Astrocyte (in vitro differentiated cells and primary cell): Measurements from ENCODE around the gene PLIN5. TPM values are rescaled to one million over a fixed set of nuclear protein-coding genes. Genes with fewer than 3 reads are reported as not detected.

Source experiments
- DNase-seq: peaks from one replicate; pipeline ENCODE4 v3.0.0-alpha.2; 2010; ENCODE audit warnings: low read depth
- FAIRE-seq: peaks from 2 replicates; lab custom pipeline; 2011; peaks lifted over from hg19 to GRCh38; lab: Jason Lieb, UNC
- H2AFZ ChIP-seq: 2 replicates; pipeline ENCODE4 v1.6.0; 2012; ENCODE audit warnings: low read depth, low read length, inconsistent platforms
- H3K27ac ChIP-seq: 2 replicates; pipeline ENCODE4 v1.5.1; 2011; ENCODE audit warnings: low read depth, low read length, inconsistent platforms
- H3K27me3 ChIP-seq: 2 replicates; pipeline ENCODE4 v1.6.0; 2011; ENCODE audit warnings: low read length, inconsistent platforms; ENCODE audit not compliant: insufficient read depth
- H3K36me3 ChIP-seq: 2 replicates; pipeline ENCODE4 v1.5.1; 2011; ENCODE audit warnings: low read length, inconsistent platforms; ENCODE audit not compliant: insufficient read depth
- H3K4me1 ChIP-seq: 2 replicates; pipeline ENCODE4 v1.5.1; 2011; ENCODE audit warnings: low read length, inconsistent platforms; ENCODE audit not compliant: insufficient read depth
- H3K4me2 ChIP-seq: 2 replicates; pipeline ENCODE4 v1.6.0; 2012; ENCODE audit warnings: low read length, inconsistent platforms
- H3K4me3 ChIP-seq: 2 replicates; pipeline ENCODE4 v1.5.1; 2011; ENCODE audit warnings: low read depth, mild to moderate bottlenecking, low read length, inconsistent platforms; ENCODE audit not compliant: insufficient read depth
- H3K79me2 ChIP-seq: 2 replicates; pipeline ENCODE4 v1.6.0; 2012; ENCODE audit warnings: mild to moderate bottlenecking, low read length, inconsistent platforms; ENCODE audit not compliant: insufficient read depth
- H3K9ac ChIP-seq: 2 replicates; pipeline ENCODE4 v1.6.0; 2012; ENCODE audit warnings: mild to moderate bottlenecking, low read length, inconsistent platforms
- H3K9me3 ChIP-seq: 2 replicates; pipeline ENCODE4 v1.5.1; 2012; ENCODE audit warnings: low read depth, mild to moderate bottlenecking, low read length, inconsistent platforms; ENCODE audit not compliant: insufficient read depth
- H4K20me1 ChIP-seq: 2 replicates; pipeline ENCODE4 v1.6.0; 2012; ENCODE audit warnings: low read length, inconsistent platforms; ENCODE audit not compliant: insufficient read depth
- H3K27ac Mint-ChIP-seq: one replicate; pipeline ENCODE4 v1.8.0; 2021; ENCODE audit warnings: mild to moderate bottlenecking, mixed read lengths; ENCODE audit not compliant: unreplicated experiment
- H3K27me3 Mint-ChIP-seq: one replicate; pipeline ENCODE4 v1.8.0; 2021; ENCODE audit warnings: low read depth, mixed read lengths; ENCODE audit not compliant: unreplicated experiment
- H3K36me3 Mint-ChIP-seq: one replicate; pipeline ENCODE4 v1.8.0; 2021; ENCODE audit warnings: low read depth, mixed read lengths; ENCODE audit not compliant: unreplicated experiment
- H3K4me1 Mint-ChIP-seq: one replicate; pipeline ENCODE4 v1.8.0; 2021; ENCODE audit warnings: low read depth, mixed read lengths; ENCODE audit not compliant: unreplicated experiment
- H3K4me3 Mint-ChIP-seq: one replicate; pipeline ENCODE4 v1.8.0; 2021; ENCODE audit warnings: mild to moderate bottlenecking, moderate library complexity, mixed read lengths; ENCODE audit not compliant: unreplicated experiment
- H3K9me3 Mint-ChIP-seq: one replicate; pipeline ENCODE4 v1.8.0; 2021; ENCODE audit warnings: mild to moderate bottlenecking, mixed read lengths; ENCODE audit not compliant: unreplicated experiment
- CTCF ChIP-seq: IDR thresholded peaks from 2 replicates; pipeline ENCODE4 v1.5.1; 2011; ENCODE audit warnings: low read depth, mild to moderate bottlenecking, inconsistent platforms, low read length, moderate library complexity; ENCODE audit not compliant: insufficient read depth
- EZH2 ChIP-seq: IDR thresholded peaks from 2 replicates; pipeline ENCODE4 v1.6.1; 2012; ENCODE audit warnings: mild to moderate bottlenecking, low read length, inconsistent platforms; ENCODE audit not compliant: insufficient read depth
- total RNA-seq: library from RNA; stranded (reverse); gene quantifications from 2 replicates; pipeline ENCODE4 v1.2.1, GENCODE V29; 2021

Gene PLIN5
- total RNA-seq, 1 donor from 2014 or later, result not detected

DNA sequence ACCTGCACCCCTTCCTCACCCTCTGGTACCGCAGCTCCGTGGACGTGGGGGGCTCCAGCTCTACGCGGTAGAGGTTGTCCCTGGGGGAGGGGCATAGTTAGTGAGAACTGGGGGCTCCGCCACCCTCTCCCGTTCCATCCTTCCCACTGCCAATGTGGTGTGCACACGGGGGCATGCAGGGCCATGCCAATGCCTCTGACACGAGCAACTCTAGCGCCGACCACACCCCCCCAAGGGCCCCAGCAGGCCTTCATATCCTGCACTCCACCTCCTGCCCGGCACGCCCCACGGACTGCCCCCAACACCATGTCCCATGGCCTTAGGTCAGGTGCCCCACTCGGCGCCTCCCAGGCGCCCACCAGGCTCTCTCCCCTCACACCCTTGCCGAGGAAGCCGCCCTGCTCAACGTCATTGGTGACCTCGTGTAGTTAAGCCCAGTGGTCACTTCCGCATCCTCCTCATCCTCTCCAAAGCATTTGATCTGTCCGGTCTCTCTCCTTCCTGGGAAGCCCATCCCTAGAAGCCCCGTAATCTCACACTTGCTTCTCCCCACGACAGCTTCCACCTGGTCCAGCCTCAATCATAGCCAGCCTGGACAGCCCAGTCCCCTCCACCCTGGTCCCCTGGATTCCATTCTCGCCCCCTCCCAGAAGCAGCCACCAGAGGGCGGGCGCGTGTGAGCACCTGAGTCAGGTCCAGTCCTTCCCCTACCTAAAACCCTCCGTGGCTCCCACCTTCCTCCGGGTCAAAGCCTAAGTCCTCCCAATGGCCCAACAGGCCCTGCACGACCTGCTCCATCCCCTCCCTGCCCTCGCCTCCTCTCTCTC is 22.3 kb upstream of the PLIN5 start:
- H3K4me3 Mint-ChIP-seq, result no peak overlapping the region
- FAIRE-seq, result no peak

DNA sequence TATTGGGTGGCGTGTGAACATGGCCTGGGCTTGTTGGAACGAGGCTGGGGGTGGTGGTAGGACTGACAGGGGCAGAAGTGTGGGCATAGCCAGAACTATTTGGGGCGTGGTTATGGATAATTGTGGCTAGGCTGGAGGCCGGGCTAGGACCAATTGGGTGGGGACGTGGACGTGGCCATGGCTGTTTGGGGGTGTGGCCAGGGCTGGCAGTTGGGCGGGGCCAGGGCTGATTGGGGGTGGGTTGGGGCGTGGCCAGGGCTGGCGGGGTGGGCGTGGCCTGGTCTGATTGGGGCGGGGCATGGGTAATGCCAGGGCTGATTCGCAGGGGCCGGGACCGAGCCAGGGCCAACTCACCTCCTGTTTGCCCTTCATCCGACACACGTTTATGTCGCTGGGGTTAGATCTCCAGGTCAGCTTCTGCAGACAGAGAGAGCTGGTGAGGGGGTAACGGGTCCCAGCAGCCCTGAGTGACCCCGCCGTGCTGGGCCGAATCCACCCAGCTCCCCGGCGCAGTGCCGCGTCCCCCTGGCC is 21.6 kb upstream of the PLIN5 start:
- H3K27me3 ChIP-seq, result no peaks in the 10 kb centered on the region
- H3K4me3 Mint-ChIP-seq, result no peak overlapping the region
- no peak for TF ChIP-seq EZH2
- TF ChIP-seq CTCF, result no peak
- no peak overlapping the region for H3K4me2 ChIP-seq
- no peak overlapping the region for H3K9ac ChIP-seq
- FAIRE-seq, result no peak
- no peaks in the 10 kb centered on the region for H3K79me2 ChIP-seq
- H4K20me1 ChIP-seq, result no peaks in the 10 kb centered on the region
- H3K27ac Mint-ChIP-seq, result no peak overlapping the region
- no peak overlapping the region for H2AFZ ChIP-seq
- H3K36me3 Mint-ChIP-seq, result peaks cover 19% of the 10 kb centered on the region
- peaks cover 5% of the 10 kb centered on the region for H3K9me3 Mint-ChIP-seq
- no peak overlapping the region for H3K27ac ChIP-seq
- H3K36me3 ChIP-seq, result no peaks in the 10 kb centered on the region
- no peaks in the 10 kb centered on the region for H3K27me3 Mint-ChIP-seq
- H3K4me3 ChIP-seq, result no peak overlapping the region
- no peaks in the 10 kb centered on the region for H3K4me1 Mint-ChIP-seq
- peaks cover 2% of the 10 kb centered on the region for H3K4me1 ChIP-seq
- H3K9me3 ChIP-seq, result no peaks in the 10 kb centered on the region
- no peak for DNase-seq

More for the DNA sequence above, 22.3 kb upstream of the PLIN5 start:
- Mint-ChIP-seq H3K9me3 (peaks cover 3% of the 10 kb centered on the region), H3K27me3 (no peaks in the 10 kb centered on the region), H3K4me1 (no peaks in the 10 kb centered on the region), H3K36me3 (peaks cover 13% of the 10 kb centered on the region), H3K27ac (no peak overlapping the region)
- no peaks in the 10 kb centered on the region for H4K20me1 ChIP-seq
- H3K4me2 ChIP-seq, result no peak overlapping the region
- TF ChIP-seq CTCF (no peak), EZH2 (no peak)
- no peak overlapping the region for H3K9ac ChIP-seq
- no peaks in the 10 kb centered on the region for H3K9me3 ChIP-seq
- DNase-seq, result no peak
- H3K36me3 ChIP-seq, result no peaks in the 10 kb centered on the region
- H3K4me1 ChIP-seq, result peaks cover 2% of the 10 kb centered on the region
- H3K79me2 ChIP-seq, result no peaks in the 10 kb centered on the region
- H3K27me3 ChIP-seq, result no peaks in the 10 kb centered on the region
- H3K4me3 ChIP-seq, result no peak overlapping the region
- H3K27ac ChIP-seq, result no peak overlapping the region
- H2AFZ ChIP-seq, result no peak overlapping the region
